ENCODE measurements around the gene RNFT2.

- TF ChIP-seq EZH2 (IDR thresholded peaks at IDR 0.05; ENCODE audit: borderline replicate concordance, low read length), result no peak
- no peak for TF ChIP-seq CTCF (conservative IDR thresholded peaks at IDR 0.05 in 1 of 2, IDR thresholded peaks at IDR 0.05 in 1 of 2; ENCODE audit: extremely low read depth in 1 of 2, insufficient read depth in 1 of 2, low read depth in 1 of 2, low read length in 2 of 2)
Observed at GRCh38 chr12:116691205-116691604, 46.9 kb upstream of the RNFT2 start.
